Endometrial microvascular endothelial cells (primary cell): ENCODE results near the gene KRT9. TPM values are rescaled to one million over a fixed set of nuclear protein-coding genes. Genes with fewer than 3 reads are reported as not detected.

Experiments used
- in situ Hi-C: cut with HindIII; loops from 2 replicates; pipeline ENCODE4 v1.10.0; 2017; ENCODE audit warnings: low sequenced_read_pairs, low pct_unique_long_range_greater_than_20kb; ENCODE audit errors: inconsistent ontology term
- total RNA-seq: library from RNA; depleted of rRNA; stranded (reverse); fragments of >200 nt; gene quantifications from one replicate; pipeline ENCODE4 v1.2.3, GENCODE V29; 2015; ENCODE audit errors: inconsistent ontology term

Gene KRT9
- total RNA-seq, 1 donor from 2014 or later = not detected

DNA sequence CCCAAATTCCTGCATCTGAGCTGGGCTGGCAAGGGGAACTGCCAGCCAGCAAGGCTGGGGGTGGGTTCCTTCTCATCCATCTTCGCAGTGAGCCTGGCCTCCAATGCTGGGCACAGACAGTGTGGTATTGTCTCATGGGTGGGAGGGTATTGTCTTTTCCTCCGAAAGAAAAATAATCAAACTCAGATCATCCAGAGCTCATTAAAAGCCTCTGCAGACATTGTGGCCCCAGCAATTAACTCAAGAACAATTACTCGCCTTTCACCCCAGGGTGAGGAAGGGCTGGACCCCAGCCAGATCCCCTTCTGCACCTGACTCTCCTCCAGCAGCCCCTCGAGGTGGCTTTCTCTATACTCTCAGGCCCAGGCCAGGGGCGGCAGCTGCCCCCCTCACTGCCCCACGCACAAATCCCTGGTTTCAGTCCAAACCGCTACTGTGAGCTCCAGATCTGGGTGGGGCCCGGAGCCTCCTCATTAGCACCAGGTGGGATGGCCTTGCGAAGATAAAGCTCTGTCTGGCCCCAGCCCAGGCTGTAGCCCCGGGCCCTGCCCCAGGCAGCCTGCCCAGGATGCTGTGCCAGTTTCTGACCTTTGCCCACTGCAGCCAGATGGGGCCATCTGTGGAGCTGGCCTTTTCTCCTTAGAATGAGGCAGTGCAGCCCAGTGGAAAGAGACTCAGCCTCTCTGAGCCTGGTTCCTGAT lies 50.9 kb downstream of the KRT9 start:
- in situ Hi-C loops = no loop called here

DNA sequence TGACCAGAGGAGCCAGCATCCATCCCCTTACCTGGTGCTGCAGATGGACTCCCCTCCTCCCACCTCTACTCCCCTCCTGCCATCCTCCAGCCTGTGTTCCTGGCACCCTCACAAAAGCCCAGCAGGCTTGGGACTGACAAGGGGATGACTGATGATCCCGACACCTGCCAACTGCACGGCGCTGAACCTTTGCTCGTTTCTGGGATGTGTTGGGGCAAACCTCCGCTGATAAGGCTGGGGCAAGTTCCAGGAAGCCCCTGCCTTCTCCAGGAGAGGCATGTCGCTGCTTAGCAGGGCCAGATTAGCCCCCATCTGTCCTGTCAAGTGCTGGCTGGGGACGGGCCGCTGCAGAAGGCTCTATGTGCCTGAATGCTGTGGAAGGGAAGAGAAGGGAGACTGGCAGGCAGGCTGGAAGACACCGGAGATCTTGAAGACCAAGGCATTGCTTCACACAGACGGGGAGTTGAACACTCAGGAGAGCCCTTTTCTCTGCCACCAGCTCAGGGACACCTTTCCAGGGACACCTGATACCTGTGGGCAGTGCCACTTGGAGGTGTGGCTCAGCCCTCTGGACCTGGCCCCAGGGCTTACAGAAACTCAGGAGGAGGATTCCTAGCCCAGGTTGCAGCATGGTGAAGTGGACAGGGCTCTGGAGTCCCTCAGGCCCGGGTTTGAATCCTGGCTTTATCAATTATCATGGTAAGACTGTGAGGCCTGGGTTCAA lies 52.2 kb downstream of the KRT9 start:
- in situ Hi-C loops = no loop called here

DNA sequence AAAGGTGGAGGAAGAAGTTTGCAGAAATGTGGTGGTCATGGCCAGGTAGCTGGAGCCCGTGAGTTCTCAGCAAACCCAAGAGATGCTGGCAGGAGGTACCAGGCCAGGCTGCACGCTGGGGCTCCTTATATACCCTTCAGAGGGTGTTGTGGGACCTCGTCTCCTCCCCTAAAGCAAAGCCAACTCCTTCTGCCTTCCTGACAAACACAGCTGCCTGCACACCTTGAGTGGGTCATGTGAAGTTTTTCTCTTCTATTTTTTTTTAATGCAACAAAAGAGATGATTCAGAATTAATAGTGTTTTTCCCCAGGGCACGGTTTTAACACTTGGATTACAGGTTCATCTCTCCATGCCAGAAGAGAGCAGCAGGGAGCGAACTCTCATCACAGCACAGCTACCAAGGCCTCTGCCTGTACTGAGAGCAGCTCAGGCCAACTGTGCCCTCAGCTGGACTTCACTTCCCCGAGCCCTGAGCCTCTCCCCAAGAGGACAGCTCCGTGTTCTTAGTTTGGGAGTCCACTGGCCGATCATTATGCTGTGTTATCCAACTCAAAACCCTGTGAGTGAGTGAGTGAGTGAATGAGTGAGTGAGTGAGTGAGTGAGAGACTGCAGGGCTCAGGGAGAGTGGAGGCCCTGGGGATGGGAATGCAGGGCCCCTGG lies 52.9 kb downstream of the KRT9 start, which contains the start of gene KRT15:
Gene KRT15, minus strand, starts transcription at position 102 of the 661 bp plus-strand sequence. Its CDS starts 63 bp downstream, at position 39.
- in situ Hi-C loops = no loop called here

GRCh38 chr17:41518031-41518430 lies 53.8 kb downstream of the KRT9 start:
- in situ Hi-C loops = no loop called here

DNA sequence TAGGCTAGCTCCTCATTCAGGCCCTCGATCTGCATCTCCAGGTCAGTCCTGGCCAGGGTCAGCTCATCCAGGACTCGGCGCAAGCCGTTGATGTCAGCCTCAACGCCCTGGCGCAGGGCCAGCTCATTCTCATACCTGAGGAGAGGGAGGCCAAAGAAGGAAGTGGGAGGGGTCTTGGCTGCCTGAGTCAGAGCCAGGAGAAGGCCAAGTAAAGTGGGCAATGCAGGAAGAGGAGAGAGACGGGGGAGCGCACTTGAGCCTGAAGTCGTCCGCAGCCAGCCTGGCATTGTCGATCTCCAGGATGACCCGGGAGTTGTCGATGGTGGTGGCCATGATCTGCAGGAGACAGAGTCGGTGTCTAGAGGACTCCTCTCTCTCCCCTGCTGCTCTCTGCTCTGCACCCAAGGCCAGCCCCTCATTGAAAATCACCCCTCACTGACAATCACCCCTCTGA lies 55.0 kb downstream of the KRT9 start:
- in situ Hi-C loops = no loop called here

- in situ Hi-C loops = no loop called here
Measured at GRCh38 chr17:41516147-41516829, 55.6 kb downstream of the KRT9 start.

Other genes starting within 250 kb of the KRT9 start
- not detected for gene KRT33A, start 221.2 kb downstream of the KRT9 start, total RNA-seq
- gene KRT33B, start 202.2 kb downstream of the KRT9 start, total RNA-seq = not detected
- gene KRT34, start 189.8 kb downstream of the KRT9 start, total RNA-seq = not detected
- not detected for gene KRT31, start 174.5 kb downstream of the KRT9 start, total RNA-seq
- not detected for gene KRT37, start 147.5 kb downstream of the KRT9 start, total RNA-seq
- not detected for gene KRT38, start 131.1 kb downstream of the KRT9 start, total RNA-seq
- gene KRT32, start 104.7 kb downstream of the KRT9 start, total RNA-seq = not detected
- gene KRT35, start 90.9 kb downstream of the KRT9 start, total RNA-seq = not detected
- not detected for gene KRT36, start 82.1 kb downstream of the KRT9 start, total RNA-seq
- gene KRT13, start 66.4 kb downstream of the KRT9 start, total RNA-seq = not detected
- gene KRT15, start 53.2 kb downstream of the KRT9 start, total RNA-seq = 14.1 TPM
- 101 TPM for gene KRT19, start 43.8 kb downstream of the KRT9 start, total RNA-seq
- not detected for gene KRT14, start 14.8 kb upstream of the KRT9 start, total RNA-seq
- gene KRT16, start 40.7 kb upstream of the KRT9 start, total RNA-seq = not detected
- not detected for gene KRT17, start 52.5 kb upstream of the KRT9 start, total RNA-seq
- gene EIF1, start 116.8 kb upstream of the KRT9 start, total RNA-seq = 111 TPM
- not detected for gene GAST, start 140.3 kb upstream of the KRT9 start, total RNA-seq
- under 0.01 TPM for gene HAP1, start 162.6 kb upstream of the KRT9 start, total RNA-seq
- 161 TPM for gene JUP, start 214.7 kb upstream of the KRT9 start, total RNA-seq
- 33.3 TPM for gene P3H4, start 239.9 kb upstream of the KRT9 start, total RNA-seq
- 166 TPM for gene FKBP10, start 240.9 kb upstream of the KRT9 start, total RNA-seq